GM21381 (cell line): ENCODE results near the gene MBTPS2.
"Not testable (repeated sequence)": the region's sequence is repeated elsewhere in the genome, so short reads cannot be mapped to it uniquely, and the experiment has no call there.

ENCODE experiments used
- ATAC-seq: cut with Tn5 transposase; IDR thresholded peaks from one replicate; pipeline ENCODE4 v1.9.1; 2021; ENCODE audit warnings: mild to moderate bottlenecking, moderate library complexity; ENCODE audit not compliant: unreplicated experiment

The MBTPS2 gene

GRCh38 chrX:21839334-21840192, at the start of gene MBTPS2:
TSS of gene MBTPS2 (plus strand) at chrX:21839617. CDS start at chrX:21839735, 118 bp downstream.
- ATAC-seq = peak; percentile 88

GRCh38 chrX:21798677-21799219, 40.7 kb upstream of the MBTPS2 start:
- ATAC-seq = no peak

- no peak for ATAC-seq
Measured at GRCh38 chrX:21799767-21800166, 39.6 kb upstream of the MBTPS2 start.

GRCh38 chrX:21800344-21800770, 39.1 kb upstream of the MBTPS2 start:
- no peak for ATAC-seq

GRCh38 chrX:21802054-21802670, 37.3 kb upstream of the MBTPS2 start:
- ATAC-seq = no peak

GRCh38 chrX:21802839-21803238, 36.6 kb upstream of the MBTPS2 start:
- ATAC-seq = no peak

GRCh38 chrX:21806691-21807090, 32.7 kb upstream of the MBTPS2 start:
- no peak for ATAC-seq

- ATAC-seq = no peak
Measured at GRCh38 chrX:21811832-21812231, 27.6 kb upstream of the MBTPS2 start.

- ATAC-seq = no peak
Measured at GRCh38 chrX:21812628-21813027, 26.8 kb upstream of the MBTPS2 start.

- ATAC-seq = no peak
Measured at GRCh38 chrX:21813612-21814368, 25.6 kb upstream of the MBTPS2 start.

GRCh38 chrX:21816136-21816535, 23.3 kb upstream of the MBTPS2 start:
- ATAC-seq = no peak

GRCh38 chrX:21820170-21820569, 19.2 kb upstream of the MBTPS2 start:
- ATAC-seq = not testable (repeated sequence)

- ATAC-seq = no peak
Measured at GRCh38 chrX:21821875-21822274, 17.5 kb upstream of the MBTPS2 start.

- no peak for ATAC-seq
Measured at GRCh38 chrX:21831496-21831895, 7.9 kb upstream of the MBTPS2 start.

- no peak for ATAC-seq
Measured at GRCh38 chrX:21837056-21837455, 2.4 kb upstream of the MBTPS2 start.

- no peak for ATAC-seq
Measured at GRCh38 chrX:21838937-21839333, 482 bp upstream of the MBTPS2 start.

- no peak for ATAC-seq
Measured at GRCh38 chrX:21840193-21840545, 752 bp downstream of the MBTPS2 start.

- ATAC-seq = no peak
Measured at GRCh38 chrX:21843179-21843578, 3.8 kb downstream of the MBTPS2 start.

- no peak for ATAC-seq
Measured at GRCh38 chrX:21845096-21845495, 5.7 kb downstream of the MBTPS2 start.

- ATAC-seq = no peak
Measured at GRCh38 chrX:21847342-21847741, 7.9 kb downstream of the MBTPS2 start.

GRCh38 chrX:21853578-21853977, 14.2 kb downstream of the MBTPS2 start:
- no peak for ATAC-seq
